GM12878 (cell line): ENCODE results near the gene FOXK2. TPM values are rescaled to one million over a fixed set of nuclear protein-coding genes. Genes with fewer than 3 reads are reported as not detected.

ENCODE experiments used
- ATAC-seq: fragments of 200-7000 bp; cut with Tn5 transposase; 3 replicates; pipeline ENCODE4 v1.9.1; 2020; ENCODE audit warnings: mild to moderate bottlenecking, moderate library complexity
- BruUV-seq: library from RNA; stranded (reverse); fragments of 400-500 nt; replicated peaks from 2 replicates; lab custom pipeline; 2021; lab: Mats Ljungman, UMichigan
- CTCF ChIA-PET: fragments of 300-600 bp; sonication (Branson Sonifier 250); formaldehyde crosslinking; extraction: SDS; loops from one replicate; lab custom pipeline; 2021; ENCODE audit warnings: inconsistent platforms; lab: Yijun Ruan, JAX
- POLR2A ChIA-PET: fragments of 350-600 bp; formaldehyde crosslinking; extraction: SDS; loops from one replicate; lab custom pipeline; 2021; ENCODE audit warnings: inconsistent platforms; lab: Charles Lee
- RAD21 ChIA-PET: fragments of 300-600 bp; sonication (Branson Sonifier 250); formaldehyde crosslinking; loops from one replicate; lab custom pipeline; 2023; ENCODE audit warnings: antibody characterized with exemption; ENCODE audit not compliant: unreplicated experiment; lab: Charles Lee
- SMC1A ChIA-PET: fragments of 300-600 bp; sonication (Branson Sonifier 250); formaldehyde crosslinking; loops from one replicate; lab custom pipeline; 2023; ENCODE audit not compliant: unreplicated experiment, uncharacterized antibody; lab: Charles Lee
- DNase-seq: peaks from one replicate; pipeline ENCODE4 v3.0.0-alpha.2; 2011; ENCODE audit warnings: low read depth, low spot score
- FAIRE-seq: peaks from 3 replicates; lab custom pipeline; 2011; peaks lifted over from hg19 to GRCh38; lab: Jason Lieb, UNC
- H2AFZ ChIP-seq: 2 replicates; pipeline ENCODE4 v1.6.0; 2011; ENCODE audit warnings: low read depth, low read length, control low read depth; ENCODE audit not compliant: control insufficient read depth
- H3K27ac ChIP-seq: 2 replicates; pipeline ENCODE4 v1.5.1; 2011; ENCODE audit warnings: control low read depth; ENCODE audit not compliant: control insufficient read depth, insufficient read depth
- H3K27me3 ChIP-seq, 2 experiments: replicated peaks in 1 of 2; 2 replicates each; pipeline versions ENCODE4 v1.6.0 to v1.6.1; 2011; ENCODE audit warnings: low read length in 1 of 2; ENCODE audit not compliant: control insufficient read depth in 2 of 2, insufficient read depth in 2 of 2
- H3K36me3 ChIP-seq, 2 experiments: 2 replicates each; pipeline ENCODE4 v1.5.1; 2011; ENCODE audit warnings: low read length in 1 of 2; ENCODE audit not compliant: control insufficient read depth in 2 of 2, insufficient read depth in 2 of 2
- H3K4me1 ChIP-seq: 2 replicates; pipeline ENCODE4 v1.6.1; 2011; ENCODE audit warnings: mild to moderate bottlenecking, low read length, moderate library complexity, mixed read lengths; ENCODE audit not compliant: control insufficient read depth, insufficient read depth
- H3K4me2 ChIP-seq: 2 replicates; pipeline ENCODE4 v1.6.0; 2011; ENCODE audit warnings: control low read depth; ENCODE audit not compliant: control insufficient read depth, insufficient read depth
- H3K4me3 ChIP-seq: fragments of 200-600 bp; sonication (generic); 2 replicates; pipeline ENCODE4 v1.5.1; 2016
- H3K79me2 ChIP-seq: 2 replicates; pipeline ENCODE4 v1.6.0; 2011; ENCODE audit warnings: low read length; ENCODE audit not compliant: control insufficient read depth, insufficient read depth
- H3K9ac ChIP-seq: 2 replicates; pipeline ENCODE4 v1.8.0; 2011; ENCODE audit warnings: low read length, control low read depth, mixed read lengths; ENCODE audit not compliant: control insufficient read depth, insufficient read depth
- H3K9me3 ChIP-seq: replicated peaks from 3 replicates; pipeline ENCODE4 v1.5.1; 2011; ENCODE audit warnings: mild to moderate bottlenecking, low read length; ENCODE audit not compliant: control insufficient read depth, insufficient read depth
- H4K20me1 ChIP-seq: 2 replicates; pipeline ENCODE4 v1.6.0; 2011; ENCODE audit not compliant: control insufficient read depth, insufficient read depth
- ASH2L ChIP-seq: fragments of 300-600, 200-600 bp; sonication (generic); IDR thresholded peaks from 2 replicates; pipeline ENCODE4 v1.6.1; 2017; ENCODE audit warnings: low read depth, mild to moderate bottlenecking, borderline replicate concordance
- ATF7 ChIP-seq: fragments of 450-650 bp; IDR thresholded peaks from 2 replicates; pipeline ENCODE4 v1.6.1; 2016; ENCODE audit warnings: low read depth, mild to moderate bottlenecking
- NR2C1 ChIP-seq: fragments of 450-650 bp; IDR thresholded peaks from 2 replicates; pipeline ENCODE4 v1.6.1; 2017; ENCODE audit warnings: antibody characterized with exemption, mild to moderate bottlenecking, moderate library complexity
- RCOR1 ChIP-seq: conservative IDR thresholded peaks from 2 replicates; pipeline ENCODE4 v1.6.1; 2012; ENCODE audit warnings: low read depth, low read length, improper control_type of control experiment
- RFX5 ChIP-seq: IDR thresholded peaks from 2 replicates; pipeline ENCODE4 v1.6.1; 2011; ENCODE audit warnings: low read depth, low read length, improper control_type of control experiment
- TCF12 ChIP-seq: IDR thresholded peaks from 2 replicates; pipeline ENCODE4 v1.6.1; 2011; ENCODE audit warnings: low read depth, mild to moderate bottlenecking, low read length
- TCF3 ChIP-seq: IDR thresholded peaks from 2 replicates; pipeline ENCODE4 v1.6.1; 2012; ENCODE audit warnings: low read depth, mild to moderate bottlenecking, low read length, borderline replicate concordance; ENCODE audit not compliant: insufficient read depth
- USF1 ChIP-seq: IDR thresholded peaks from 2 replicates; pipeline ENCODE4 v1.6.1; 2011; ENCODE audit warnings: borderline replicate concordance, low read depth, mild to moderate bottlenecking, moderate library complexity, mixed read lengths, low read length; ENCODE audit not compliant: insufficient read depth; ENCODE audit errors: extremely low read length
- YBX1 ChIP-seq: fragments of 450-650 bp; IDR thresholded peaks from 2 replicates; pipeline ENCODE4 v1.6.1; 2016; ENCODE audit warnings: antibody characterized with exemption
- ZNF207 ChIP-seq: fragments of 450-650 bp; IDR thresholded peaks from 2 replicates; pipeline ENCODE4 v1.6.1; 2014; ENCODE audit warnings: antibody characterized with exemption, mild to moderate bottlenecking, borderline replicate concordance
- WGBS: methylation state at CpG from one replicate; pipeline ENCODE4 v1.1.6; 2016; ENCODE audit warnings: low lambda C conversion rate; ENCODE audit not compliant: insufficient replicate concordance, insufficient coverage; ENCODE audit errors: missing lambda C conversion rate; 5-methylcytosine and 5-hydroxymethylcytosine counted together
- in situ Hi-C: fragments of 300-500 bp; cut with MboI; formaldehyde crosslinking; loops from 9 replicates; pipeline ENCODE4 v1.14.3; 2018; ENCODE audit warnings: mixed read lengths
- intact Hi-C: fragments of 100-400 bp; cut with micrococcal nuclease; formaldehyde crosslinking; loops from one replicate; pipeline ENCODE4 v1.14.2; 2022; ENCODE audit not compliant: unreplicated experiment
- polyA plus RNA-seq, 11 experiments: library from polyadenylated mRNA; depleted of rRNA in 4 of 11; unstranded in 6 of 11; stranded (reverse) in 5 of 11; fragments of >200 nt; fragmentation: Nextera tagmentation in 4 of 11; fragmentation: Illumina TruSeq in 1 of 11; extraction: Ambion mirVana in 4 of 11; extraction: Trizol in 1 of 11; gene quantifications; 1 replicate in 1 of 11; 2 replicates in 10 of 11; pipeline versions ENCODE4 v1.2.1 to v1.2.3, GENCODE V29; 2011 to 2016; ENCODE audit warnings: inconsistent platforms in 2 of 11, missing spikeins in 2 of 11, low read depth in 1 of 11
- total RNA-seq, 4 experiments: library from RNA; depleted of rRNA in 3 of 4; stranded (reverse); fragments of >200 nt in 3 of 4; fragmentation: Illumina TruSeq in 1 of 4; extraction: Trizol in 1 of 4; gene quantifications; 2 replicates each; pipeline versions ENCODE4 v1.2.1 to v1.2.3, GENCODE V29; 2013 to 2021
- TF ChIP-seq, protein P1 (sequence below): fragments of 450-650 bp; IDR thresholded peaks from 2 replicates; pipeline ENCODE4 v1.6.1; 2017; ENCODE audit warnings: mild to moderate bottlenecking, low read depth, inconsistent platforms; ENCODE audit not compliant: poor library complexity, severe bottlenecking
- TF ChIP-seq, protein P2 (sequence below): fragments of 450-650 bp; IDR thresholded peaks from 2 replicates; pipeline ENCODE4 v1.6.1; 2017; ENCODE audit warnings: borderline replicate concordance
- TF ChIP-seq, protein P3 (sequence below): IDR thresholded peaks from 2 replicates; pipeline ENCODE4 v1.6.1; 2011; ENCODE audit warnings: low read depth, low read length, improper control_type of control experiment, borderline replicate concordance

Gene FOXK2
- total and polyA plus RNA-seq, 10 of the 15 experiments (the other 5 are each of a cell fraction or from before 2014, with no cell fraction given), result 2.4 to 56.8 (median 34.4) TPM

DNA sequence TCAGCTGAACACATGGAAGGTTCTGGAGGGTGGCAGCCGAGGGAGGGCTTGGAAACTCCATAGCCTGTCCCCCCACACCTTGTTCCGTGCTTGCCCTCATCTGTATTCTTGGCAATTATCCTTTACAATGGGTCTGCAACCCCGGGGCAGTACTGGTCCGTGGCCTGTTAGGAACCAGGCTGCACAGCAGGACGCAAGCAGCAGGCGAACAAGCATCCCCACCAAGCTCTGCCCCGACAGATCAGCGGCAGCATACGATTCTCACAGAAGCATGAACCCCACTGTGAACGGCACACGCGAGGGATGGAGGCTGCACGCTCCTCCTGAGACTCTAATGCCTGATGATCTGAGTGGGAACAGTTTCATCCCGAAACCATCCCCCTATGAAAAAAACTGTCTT, 122.5 kb downstream of the FOXK2 start:
- Histone ChIP-seq H3K36me3 (peaks cover 12 to 21% of the 10 kb centered on the region in 2 experiments), H3K4me1 (no peaks in the 10 kb centered on the region; the same call in 1 of the 2 replicates), H3K79me2 (peaks cover 64% of the 10 kb centered on the region), H3K4me2 (no peak overlapping the region), H3K9ac (no peak overlapping the region), H3K9me3 (no peaks in the 10 kb centered on the region; the same call in 2 of the 3 replicates), H4K20me1 (peaks cover 12% of the 10 kb centered on the region), H3K27ac (no peak overlapping the region), H3K27me3 (no peaks in the 10 kb centered on the region), H3K4me3 (no peak overlapping the region), H2AFZ (no peak overlapping the region)
- ATAC-seq, result no peak
- intact Hi-C loops (loop anchor here (10.0 kb wide), 1 partner anchor 113 kb away; the partner anchor contains the start of gene TBCD), in situ Hi-C loops (no loop called here)
- no peak for FAIRE-seq
- WGBS, result over 99% methylated on average over 13 of the region's 14 CpGs
- ChIA-PET SMC1A (no interaction called here), RAD21 (no interaction called here), CTCF (no interaction called here), POLR2A (no interaction called here)
- TF ChIP-seq, protein P1, sequence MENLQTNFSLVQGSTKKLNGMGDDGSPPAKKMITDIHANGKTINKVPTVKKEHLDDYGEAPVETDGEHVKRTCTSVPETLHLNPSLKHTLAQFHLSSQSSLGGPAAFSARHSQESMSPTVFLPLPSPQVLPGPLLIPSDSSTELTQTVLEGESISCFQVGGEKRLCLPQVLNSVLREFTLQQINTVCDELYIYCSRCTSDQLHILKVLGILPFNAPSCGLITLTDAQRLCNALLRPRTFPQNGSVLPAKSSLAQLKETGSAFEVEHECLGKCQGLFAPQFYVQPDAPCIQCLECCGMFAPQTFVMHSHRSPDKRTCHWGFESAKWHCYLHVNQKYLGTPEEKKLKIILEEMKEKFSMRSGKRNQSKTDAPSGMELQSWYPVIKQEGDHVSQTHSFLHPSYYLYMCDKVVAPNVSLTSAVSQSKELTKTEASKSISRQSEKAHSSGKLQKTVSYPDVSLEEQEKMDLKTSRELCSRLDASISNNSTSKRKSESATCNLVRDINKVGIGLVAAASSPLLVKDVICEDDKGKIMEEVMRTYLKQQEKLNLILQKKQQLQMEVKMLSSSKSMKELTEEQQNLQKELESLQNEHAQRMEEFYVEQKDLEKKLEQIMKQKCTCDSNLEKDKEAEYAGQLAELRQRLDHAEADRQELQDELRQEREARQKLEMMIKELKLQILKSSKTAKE, result no peak
- TF ChIP-seq ZNF207, result no peak
- TF ChIP-seq RCOR1, result no peak
- no peak for TF ChIP-seq USF1
- TF ChIP-seq, protein P2, sequence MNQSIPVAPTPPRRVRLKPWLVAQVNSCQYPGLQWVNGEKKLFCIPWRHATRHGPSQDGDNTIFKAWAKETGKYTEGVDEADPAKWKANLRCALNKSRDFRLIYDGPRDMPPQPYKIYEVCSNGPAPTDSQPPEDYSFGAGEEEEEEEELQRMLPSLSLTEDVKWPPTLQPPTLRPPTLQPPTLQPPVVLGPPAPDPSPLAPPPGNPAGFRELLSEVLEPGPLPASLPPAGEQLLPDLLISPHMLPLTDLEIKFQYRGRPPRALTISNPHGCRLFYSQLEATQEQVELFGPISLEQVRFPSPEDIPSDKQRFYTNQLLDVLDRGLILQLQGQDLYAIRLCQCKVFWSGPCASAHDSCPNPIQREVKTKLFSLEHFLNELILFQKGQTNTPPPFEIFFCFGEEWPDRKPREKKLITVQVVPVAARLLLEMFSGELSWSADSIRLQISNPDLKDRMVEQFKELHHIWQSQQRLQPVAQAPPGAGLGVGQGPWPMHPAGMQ, result no peak
- TF ChIP-seq YBX1, result no peak
- TF ChIP-seq, protein P3, sequence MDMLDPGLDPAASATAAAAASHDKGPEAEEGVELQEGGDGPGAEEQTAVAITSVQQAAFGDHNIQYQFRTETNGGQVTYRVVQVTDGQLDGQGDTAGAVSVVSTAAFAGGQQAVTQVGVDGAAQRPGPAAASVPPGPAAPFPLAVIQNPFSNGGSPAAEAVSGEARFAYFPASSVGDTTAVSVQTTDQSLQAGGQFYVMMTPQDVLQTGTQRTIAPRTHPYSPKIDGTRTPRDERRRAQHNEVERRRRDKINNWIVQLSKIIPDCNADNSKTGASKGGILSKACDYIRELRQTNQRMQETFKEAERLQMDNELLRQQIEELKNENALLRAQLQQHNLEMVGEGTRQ, result no peak
- no peak for TF ChIP-seq RFX5
- no peak for TF ChIP-seq ASH2L
- no peak for TF ChIP-seq NR2C1
- TF ChIP-seq TCF3, result no peak
- no peak for TF ChIP-seq ATF7
- no peak for TF ChIP-seq TCF12
- no TSS peak for BruUV-seq
- DNase-seq, result no peak
